Measurements from ENCODE around the gene SCFD2.
"Not testable (repeated sequence)": the region's sequence is repeated elsewhere in the genome, so short reads cannot be mapped to it uniquely, and the experiment has no call there.

The SCFD2 gene

DNA sequence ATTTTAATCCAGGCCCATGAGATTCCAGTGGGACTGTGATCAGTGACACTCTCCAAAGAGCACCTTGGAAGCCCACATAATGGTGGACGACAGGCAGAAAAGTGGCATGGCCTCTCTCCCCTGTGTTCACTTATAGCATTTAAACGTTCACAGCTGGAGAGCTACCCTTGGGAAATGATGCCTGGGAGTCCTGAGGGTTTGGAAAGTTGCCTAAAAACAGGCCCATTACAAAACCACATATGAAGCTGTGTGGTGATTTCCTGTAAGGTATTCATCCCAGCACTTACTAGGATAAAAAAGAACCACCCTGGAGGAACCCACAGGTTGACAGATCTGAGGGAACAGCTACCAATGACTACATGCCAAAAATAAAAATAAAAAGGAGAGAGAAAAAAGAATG, 310.6 kb downstream of the SCFD2 start:
- no peak for DNase-seq (ENCODE audit: low read depth in 2 of 2)

DNA sequence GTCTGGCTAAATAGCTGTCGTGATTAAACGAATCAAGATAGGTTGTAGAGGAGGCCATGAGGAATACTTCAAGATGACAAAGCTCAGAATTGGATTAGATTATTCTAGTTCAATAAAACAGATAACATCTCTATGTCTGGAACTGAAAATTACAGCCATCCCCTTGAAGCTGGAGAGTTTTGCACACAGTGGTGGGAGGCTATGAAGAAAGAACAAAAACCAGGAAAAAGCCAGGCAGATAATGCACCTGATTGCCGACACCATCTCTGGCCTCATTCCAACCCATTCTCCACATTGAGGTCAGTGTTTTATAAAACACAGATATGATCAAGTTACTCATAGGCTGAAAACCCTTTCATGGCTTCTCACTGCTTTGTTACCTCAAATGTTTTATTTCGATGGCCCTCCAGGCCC, 315.5 kb downstream of the SCFD2 start:
- DNase-seq (ENCODE audit: low read depth in 2 of 2), result no peak

- no peak for DNase-seq (ENCODE audit: low read depth in 2 of 2)
These were observed 316.3 kb downstream of the SCFD2 start for GRCh38 chr4:53049528-53049927.

GRCh38 chr4:53044651-53044960, 321.3 kb downstream of the SCFD2 start:
- no peak for DNase-seq (ENCODE audit: low read depth in 2 of 2)

DNA sequence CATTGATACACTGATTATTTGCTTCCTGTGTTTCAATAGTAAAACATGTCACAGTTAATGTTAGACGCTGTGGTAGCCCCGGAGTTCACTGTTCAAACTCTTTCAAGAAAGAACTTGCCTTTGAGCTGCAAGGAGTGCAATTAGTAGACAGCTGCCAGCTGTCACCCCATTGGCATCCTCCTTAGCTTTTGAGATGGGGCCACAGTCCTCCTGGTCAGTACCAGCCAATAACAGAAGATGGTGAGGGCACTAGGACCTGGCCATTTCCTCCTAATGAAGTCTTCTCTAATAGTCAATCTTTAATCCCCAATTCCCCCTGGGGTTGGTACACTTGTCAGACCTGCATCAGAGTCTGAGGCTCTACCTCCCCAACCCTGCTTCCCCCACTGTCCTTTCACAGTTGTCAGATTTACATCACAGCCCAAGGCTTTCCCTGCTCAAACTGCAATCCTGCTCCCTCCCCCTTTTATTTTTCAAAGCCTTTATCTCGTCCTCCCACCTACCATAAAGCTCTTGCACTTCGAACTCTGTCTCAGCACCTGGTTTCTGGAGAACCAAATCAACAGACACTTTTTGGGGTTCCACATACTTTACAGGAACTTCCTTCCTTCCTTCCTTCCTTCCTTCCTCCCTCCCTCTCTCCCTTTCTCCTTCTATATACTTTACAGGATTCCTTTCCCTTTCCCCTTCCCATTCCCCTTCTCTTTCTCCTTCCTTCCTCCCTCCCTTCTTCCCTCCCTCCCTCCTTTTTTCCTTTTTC, 321.8 kb downstream of the SCFD2 start:
- DNase-seq (ENCODE audit: low read depth in 2 of 2), result no peak

DNA sequence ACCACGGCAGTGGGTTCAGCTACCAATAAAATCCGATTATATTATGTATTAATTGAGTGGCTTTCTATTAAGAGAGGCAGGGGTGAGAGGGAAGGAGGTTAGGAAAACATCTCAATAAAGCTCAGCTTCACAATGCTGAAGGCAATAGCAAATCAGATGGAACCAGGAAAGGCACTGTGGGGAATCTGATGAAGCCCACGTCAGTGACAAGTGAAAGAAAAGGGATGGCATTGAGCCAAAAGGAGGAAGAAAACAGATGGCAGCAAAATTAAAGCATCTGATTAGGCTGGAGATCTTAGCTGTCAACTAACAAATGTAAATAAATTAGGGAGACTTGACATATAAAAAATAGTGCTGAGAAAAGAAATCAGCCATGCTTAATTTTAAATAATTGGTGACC, 322.8 kb downstream of the SCFD2 start:
- DNase-seq (ENCODE audit: low read depth in 2 of 2), result no peak

DNA sequence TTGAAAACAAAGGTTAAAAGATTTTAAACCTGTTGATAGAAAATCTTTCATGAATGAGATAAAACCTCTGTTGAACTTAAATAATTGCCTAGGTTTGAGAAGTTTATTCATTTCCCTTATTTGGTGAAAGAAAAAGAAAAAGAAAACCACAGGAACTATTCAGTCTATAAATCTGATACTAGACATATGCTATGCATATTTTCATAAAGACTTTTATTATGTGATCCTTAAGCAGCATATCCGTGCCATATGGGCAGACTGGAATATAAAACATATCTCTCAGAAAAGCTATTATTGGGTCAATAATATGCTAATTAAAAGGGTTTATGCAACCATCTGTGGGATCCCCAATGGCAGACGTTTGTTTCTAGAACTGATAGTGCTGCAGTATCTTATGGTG, 325.0 kb downstream of the SCFD2 start:
- DNase-seq (ENCODE audit: low read depth in 2 of 2), result no peak

GRCh38 chr4:53040459-53040815, 325.4 kb downstream of the SCFD2 start:
- no peak for DNase-seq (ENCODE audit: low read depth in 2 of 2)

DNA sequence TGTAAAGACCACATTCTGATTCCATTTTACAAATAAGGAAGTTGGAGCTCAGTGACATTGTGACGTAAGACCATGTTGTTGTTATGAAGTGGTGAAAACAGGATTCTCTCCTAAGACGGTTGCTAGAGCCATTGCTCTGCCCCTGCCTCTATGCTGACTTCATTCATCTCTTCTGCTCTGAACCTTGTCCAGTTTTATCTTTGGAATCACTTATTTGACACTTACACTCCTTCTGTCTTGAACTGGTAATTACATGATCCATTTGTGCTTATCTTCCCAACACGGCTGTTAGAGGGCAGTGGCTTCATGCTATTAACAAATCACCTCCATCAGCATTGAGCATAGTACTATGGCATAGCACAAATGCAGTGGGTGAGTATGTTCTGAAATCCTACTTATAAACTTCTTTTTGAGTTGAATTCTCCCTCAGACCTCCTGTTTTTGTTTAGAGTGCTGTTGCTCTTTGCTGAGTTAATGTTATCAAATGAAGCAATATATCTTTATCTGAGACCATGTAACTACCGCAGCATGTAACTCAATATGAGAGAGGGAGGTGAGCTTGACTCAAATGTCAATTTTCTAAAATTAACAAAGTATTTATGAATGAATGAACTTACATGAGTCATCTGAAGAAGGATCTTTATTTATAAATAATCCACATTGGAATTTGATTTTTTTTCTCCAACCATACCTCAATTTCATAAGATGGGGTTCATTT, 326.0 kb downstream of the SCFD2 start:
- DNase-seq (ENCODE audit: low read depth in 2 of 2), result no peak

- DNase-seq (ENCODE audit: low read depth in 2 of 2), result no peak
These were observed 328.0 kb downstream of the SCFD2 start for GRCh38 chr4:53037892-53038291.

DNA sequence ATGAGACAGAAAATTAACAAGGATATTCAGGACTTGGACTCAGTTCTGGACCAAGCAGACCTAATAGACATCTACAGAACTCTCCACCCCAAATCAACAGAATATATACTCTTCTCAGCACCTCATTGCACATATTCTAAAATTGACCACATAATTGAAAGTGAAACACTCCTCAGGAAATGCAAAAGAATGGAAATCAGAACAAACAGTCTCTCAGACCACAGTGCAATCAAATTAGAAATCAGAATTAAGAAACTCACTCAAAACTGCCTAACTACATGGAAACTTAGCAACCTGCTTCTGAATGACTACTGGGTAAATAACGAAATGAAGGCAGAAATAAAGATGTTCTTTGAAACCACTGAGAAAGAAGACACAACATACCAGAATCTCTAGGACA, 333.0 kb downstream of the SCFD2 start:
- DNase-seq (ENCODE audit: low read depth in 2 of 2), result not testable (repeated sequence)

- no peak for DNase-seq (ENCODE audit: low read depth in 2 of 2)
These were observed 339.6 kb downstream of the SCFD2 start for GRCh38 chr4:53026233-53026632.

DNA sequence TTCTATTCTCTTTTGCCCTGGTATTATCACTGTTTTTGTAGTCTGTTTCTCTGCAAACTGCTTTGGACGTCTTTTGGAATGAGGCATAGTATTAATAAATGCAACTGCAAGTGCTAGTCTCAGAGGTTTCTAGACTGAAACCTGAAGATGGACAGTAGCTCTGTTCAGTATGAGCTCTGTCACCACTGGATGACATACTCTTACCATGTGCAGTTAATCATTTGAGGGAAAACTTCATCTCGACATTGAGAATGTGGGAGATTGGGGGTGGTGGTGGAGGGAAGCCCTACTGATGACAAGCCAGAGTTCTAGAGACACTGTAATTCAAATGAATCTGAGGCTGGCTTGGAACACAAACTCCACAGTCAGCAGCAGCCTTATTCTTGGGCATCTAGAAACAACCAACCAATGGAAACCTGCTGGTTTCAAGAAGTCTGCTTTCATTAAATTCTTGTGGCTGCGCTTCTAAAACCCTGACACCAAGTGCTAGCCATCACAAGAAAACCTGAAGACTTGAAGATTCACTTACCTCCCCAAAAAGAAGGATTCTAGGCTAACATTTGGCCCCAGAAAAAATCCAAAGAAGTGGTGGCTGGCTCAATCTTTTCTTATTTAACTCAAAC, 342.1 kb downstream of the SCFD2 start:
- no peak for DNase-seq (ENCODE audit: low read depth in 2 of 2)

- DNase-seq (ENCODE audit: low read depth in 2 of 2), result no peak
These were observed 343.3 kb downstream of the SCFD2 start for GRCh38 chr4:53022513-53023100.

- no peak for DNase-seq (ENCODE audit: low read depth in 2 of 2)
These were observed 343.9 kb downstream of the SCFD2 start for GRCh38 chr4:53021754-53022512.

DNA sequence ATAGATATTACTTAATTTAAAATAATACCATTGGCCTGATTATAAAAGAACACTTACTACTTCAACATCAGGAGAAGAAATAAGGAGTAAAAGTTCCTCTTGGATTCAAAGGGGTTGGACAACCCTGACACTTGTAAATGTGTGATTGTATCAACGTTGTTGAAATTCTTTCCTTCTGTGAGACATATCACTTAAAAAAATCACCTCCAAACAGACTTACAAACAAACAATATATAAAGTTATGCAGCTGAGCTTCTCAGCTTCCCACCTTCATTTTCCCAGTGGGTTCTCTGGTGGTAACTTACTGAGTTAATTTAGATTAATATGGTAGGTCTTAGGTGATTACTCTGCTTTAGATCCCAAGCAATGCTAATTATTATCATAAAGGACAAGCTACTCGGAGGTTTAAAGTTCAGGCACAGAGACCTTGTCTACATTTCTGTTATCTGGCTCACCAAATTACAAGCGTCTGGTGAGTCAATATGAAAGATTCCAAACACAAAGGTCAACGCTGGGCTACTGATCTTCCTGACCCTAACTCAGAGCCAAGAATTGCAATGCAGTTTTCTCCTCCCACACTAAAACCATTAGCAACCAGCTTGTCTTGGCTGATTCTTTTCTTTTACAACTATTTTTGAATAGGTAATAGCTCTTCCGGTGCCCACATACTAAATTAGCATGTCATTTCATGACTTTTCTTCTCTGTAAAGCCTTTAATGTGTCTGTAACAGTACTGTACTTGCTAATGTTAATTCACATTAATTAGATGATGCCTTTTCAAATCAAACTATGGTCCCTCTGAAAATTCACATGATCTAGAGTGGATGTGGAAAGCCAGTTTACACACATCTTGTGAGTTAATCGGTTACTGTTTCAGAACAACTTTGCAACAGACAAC, 346.1 kb downstream of the SCFD2 start:
- DNase-seq (ENCODE audit: low read depth in 2 of 2), result no peak

DNA sequence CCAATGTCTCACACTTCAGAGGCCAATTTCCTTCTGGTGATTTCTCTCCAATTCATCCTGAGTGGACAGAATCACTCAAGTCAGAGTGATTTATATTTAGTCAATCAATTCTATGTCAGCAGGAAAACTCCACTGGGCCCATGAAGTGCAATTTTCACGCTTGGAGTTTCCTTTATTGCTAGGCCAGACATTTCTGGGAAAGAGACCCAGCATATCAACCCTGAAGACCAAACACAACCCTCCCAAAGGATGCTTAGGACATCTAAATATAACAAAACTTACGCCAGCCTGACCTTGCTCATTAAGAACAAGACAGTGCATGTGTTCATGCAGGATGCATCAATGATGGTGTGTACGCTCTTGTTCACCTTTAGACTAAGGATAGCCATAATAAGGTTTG, 347.4 kb downstream of the SCFD2 start:
- DNase-seq (ENCODE audit: low read depth in 2 of 2), result no peak

- no peak for DNase-seq (ENCODE audit: low read depth in 2 of 2)
These were observed 349.6 kb downstream of the SCFD2 start for GRCh38 chr4:53016099-53016820.

GRCh38 chr4:53015681-53016080, 350.2 kb downstream of the SCFD2 start:
- no peak for DNase-seq (ENCODE audit: low read depth in 2 of 2)

GRCh38 chr4:53014881-53015280, 351.0 kb downstream of the SCFD2 start:
- DNase-seq (ENCODE audit: low read depth in 2 of 2), result no peak

Data from stimulated activated CD8-positive, alpha-beta memory T cell treated with anti-CD3 and anti-CD28 coated beads, Interleukin-2, amount 100 ng/mL, for 1 hour (primary cell).